ENCODE data around the gene TMEM128. TPM values are rescaled to one million over a fixed set of nuclear protein-coding genes. Genes with fewer than 3 reads are reported as not detected.
A peak's percentile ranks its signal among the peaks of the same experiment; 100 is the strongest.

TMEM128 gene
- total RNA-seq, 3 donors from 2014 or later, result 15.2 to 33.8 (median 25.2) TPM

DNA sequence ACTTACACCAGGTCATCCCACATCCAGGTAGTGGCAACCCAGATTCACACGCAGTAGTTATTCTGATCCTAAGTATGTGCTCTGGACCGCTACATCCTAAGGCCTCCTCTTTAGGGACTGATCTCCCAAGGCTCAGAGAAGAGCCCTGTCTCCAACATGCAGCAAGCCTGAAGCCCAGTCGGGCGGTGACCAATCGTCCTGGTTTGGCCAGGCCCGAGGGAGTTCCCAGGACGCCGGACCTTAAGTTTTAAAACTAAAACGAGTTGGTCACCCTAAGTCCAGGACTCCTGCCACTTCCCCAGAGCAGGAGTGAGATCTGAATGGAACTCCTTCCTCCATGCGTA is 41.5 kb upstream of the TMEM128 start:
- TF ChIP-seq POLR2A (IDR thresholded peaks at IDR 0.05), result no peak
- TF ChIP-seq, protein P1, sequence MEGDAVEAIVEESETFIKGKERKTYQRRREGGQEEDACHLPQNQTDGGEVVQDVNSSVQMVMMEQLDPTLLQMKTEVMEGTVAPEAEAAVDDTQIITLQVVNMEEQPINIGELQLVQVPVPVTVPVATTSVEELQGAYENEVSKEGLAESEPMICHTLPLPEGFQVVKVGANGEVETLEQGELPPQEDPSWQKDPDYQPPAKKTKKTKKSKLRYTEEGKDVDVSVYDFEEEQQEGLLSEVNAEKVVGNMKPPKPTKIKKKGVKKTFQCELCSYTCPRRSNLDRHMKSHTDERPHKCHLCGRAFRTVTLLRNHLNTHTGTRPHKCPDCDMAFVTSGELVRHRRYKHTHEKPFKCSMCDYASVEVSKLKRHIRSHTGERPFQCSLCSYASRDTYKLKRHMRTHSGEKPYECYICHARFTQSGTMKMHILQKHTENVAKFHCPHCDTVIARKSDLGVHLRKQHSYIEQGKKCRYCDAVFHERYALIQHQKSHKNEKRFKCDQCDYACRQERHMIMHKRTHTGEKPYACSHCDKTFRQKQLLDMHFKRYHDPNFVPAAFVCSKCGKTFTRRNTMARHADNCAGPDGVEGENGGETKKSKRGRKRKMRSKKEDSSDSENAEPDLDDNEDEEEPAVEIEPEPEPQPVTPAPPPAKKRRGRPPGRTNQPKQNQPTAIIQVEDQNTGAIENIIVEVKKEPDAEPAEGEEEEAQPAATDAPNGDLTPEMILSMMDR (IDR thresholded peaks at IDR 0.05), result no peak

DNA sequence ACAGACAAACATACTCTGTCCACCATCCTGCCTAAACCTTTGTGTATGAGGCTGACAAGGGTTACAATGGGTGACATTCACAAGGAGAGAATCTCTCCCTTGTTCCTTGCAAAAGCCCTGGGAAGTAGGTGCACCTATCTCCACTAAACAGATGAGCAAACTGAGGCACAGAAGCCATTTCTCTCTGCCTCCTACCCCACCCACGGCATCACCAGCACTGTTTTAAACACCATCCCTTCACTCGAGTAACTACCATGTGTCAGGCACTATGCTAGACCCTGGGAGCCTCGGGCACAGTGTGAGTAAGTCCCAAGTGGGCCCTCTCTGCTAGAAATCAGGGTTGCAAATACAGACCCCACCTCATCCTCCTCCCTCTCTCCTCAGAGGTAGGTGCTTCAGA is 41.0 kb upstream of the TMEM128 start:
- Histone ChIP-seq H3K4me1 (peaks cover 6 to 16% of the 10 kb centered on the region in 2 donors), H3K27ac (no peak overlapping the region), H3K4me3 (peak overlapping the region; percentile 90 to 98 (median 96)), H3K9me3 (no peaks in the 10 kb centered on the region), H3K27me3 (no peaks in the 10 kb centered on the region), H3K36me3 (no peaks in the 10 kb centered on the region)
- TF ChIP-seq, protein P1 (IDR thresholded peaks at IDR 0.05), result no peak
- no peak for TF ChIP-seq POLR2A (IDR thresholded peaks at IDR 0.05)
- no peak for TF ChIP-seq POLR2AphosphoS5 (IDR thresholded peaks at IDR 0.05)
- intact Hi-C loops (cut with DNase I; ENCODE audit: low total_unique reads), result no loop called here
- no peak for DNase-seq (ENCODE audit: low spot score in 2 of 2)

More for the DNA sequence above, 41.5 kb upstream of the TMEM128 start:
- peak overlapping the region; percentile 72 to 77 for H3K27ac ChIP-seq
- peak overlapping the region; percentile 90 to 98 (median 96) for H3K4me3 ChIP-seq
- H3K4me1 ChIP-seq, result peaks cover 6 to 16% of the 10 kb centered on the region in 2 donors
- no peaks in the 10 kb centered on the region for H3K9me3 ChIP-seq
- no peaks in the 10 kb centered on the region for H3K27me3 ChIP-seq
- intact Hi-C loops (cut with DNase I; ENCODE audit: low total_unique reads), result no loop called here
- no peak for DNase-seq (ENCODE audit: low spot score in 2 of 2)
- H3K36me3 ChIP-seq, result no peaks in the 10 kb centered on the region

DNA sequence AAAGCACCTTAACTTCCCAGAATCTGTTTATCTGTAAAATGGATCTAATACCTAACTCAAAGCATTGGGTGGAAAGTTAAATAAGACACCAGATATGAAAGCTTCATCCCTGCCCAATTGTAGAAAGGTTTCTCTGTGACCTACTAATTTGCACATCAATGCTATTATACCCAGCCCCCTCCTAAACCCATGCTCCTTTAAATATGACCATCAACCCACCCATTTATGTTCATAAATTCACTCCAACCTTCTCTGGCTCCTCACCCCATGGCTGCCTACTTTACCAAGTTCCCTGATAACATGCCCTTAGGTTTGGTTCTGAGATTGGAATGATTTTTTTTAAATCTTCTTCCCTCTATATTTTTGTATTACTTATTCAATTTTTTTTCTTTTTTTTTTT is 40.1 kb upstream of the TMEM128 start:
- intact Hi-C loops (cut with DNase I; ENCODE audit: low total_unique reads), result loop anchor here (1.0 kb wide), 1 partner anchor 11 kb away; no protein-coding TSS in a partner anchor
- H3K4me1 ChIP-seq, result peaks cover 6 to 16% of the 10 kb centered on the region in 2 donors
- no peak for TF ChIP-seq POLR2A (IDR thresholded peaks at IDR 0.05)

DNA sequence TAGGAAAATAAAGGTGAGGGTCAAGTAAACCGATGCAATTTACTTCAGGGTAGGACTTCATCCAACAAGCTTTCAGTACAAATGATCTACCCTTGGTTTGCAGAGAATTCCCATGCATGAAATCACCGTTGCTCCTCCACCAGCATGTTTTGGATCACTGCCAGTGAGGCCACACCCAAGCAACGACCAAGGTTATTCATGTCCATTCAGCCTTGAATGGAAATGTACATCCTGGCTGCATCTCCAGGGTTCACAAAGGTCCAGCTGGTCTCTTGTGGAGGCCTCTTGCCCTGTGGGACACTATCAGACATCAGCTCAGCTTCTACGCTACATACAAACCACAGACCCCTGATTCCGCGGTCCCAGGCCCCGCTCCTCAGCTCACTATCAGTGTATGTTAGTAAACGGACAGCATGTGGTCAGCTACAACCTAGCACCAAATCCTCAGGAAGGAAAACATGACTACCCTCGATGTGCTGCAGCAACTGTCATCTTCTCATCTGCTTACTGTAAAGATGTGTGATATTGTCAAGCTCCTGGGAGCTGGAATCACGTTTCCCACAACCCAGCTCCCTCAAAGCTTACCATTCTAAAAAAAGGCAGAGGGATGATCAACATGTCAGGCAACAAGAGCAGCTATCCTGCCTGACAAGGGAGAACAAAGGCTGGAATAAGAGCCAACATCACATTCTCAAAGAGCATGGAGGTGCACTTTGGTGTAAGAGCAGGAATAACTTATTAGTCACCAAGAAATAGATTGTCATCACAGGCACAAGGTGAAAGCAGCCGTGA is 37.0 kb upstream of the TMEM128 start:
- Histone ChIP-seq H3K27me3 (no peaks in the 10 kb centered on the region), H3K36me3 (no peaks in the 10 kb centered on the region), H3K4me3 (no peak overlapping the region), H3K9me3 (no peaks in the 10 kb centered on the region), H3K4me1 (peaks cover 5 to 6% of the 10 kb centered on the region in 2 donors), H3K27ac (no peak overlapping the region)
- TF ChIP-seq POLR2AphosphoS5 (IDR thresholded peaks at IDR 0.05), result no peak
- TF ChIP-seq, protein P1 (IDR thresholded peaks at IDR 0.05), result no peak
- TF ChIP-seq POLR2A (IDR thresholded peaks at IDR 0.05), result no peak
- intact Hi-C loops (cut with DNase I; ENCODE audit: low total_unique reads), result no loop called here
- DNase-seq (ENCODE audit: low spot score in 2 of 2), result no peak

More for the DNA sequence above, 40.1 kb upstream of the TMEM128 start:
- Histone ChIP-seq H3K9me3 (no peaks in the 10 kb centered on the region), H3K27me3 (no peaks in the 10 kb centered on the region), H3K4me3 (no peak overlapping the region), H3K36me3 (no peaks in the 10 kb centered on the region), H3K27ac (no peak overlapping the region)
- no peak for DNase-seq (ENCODE audit: low spot score in 2 of 2)

DNA sequence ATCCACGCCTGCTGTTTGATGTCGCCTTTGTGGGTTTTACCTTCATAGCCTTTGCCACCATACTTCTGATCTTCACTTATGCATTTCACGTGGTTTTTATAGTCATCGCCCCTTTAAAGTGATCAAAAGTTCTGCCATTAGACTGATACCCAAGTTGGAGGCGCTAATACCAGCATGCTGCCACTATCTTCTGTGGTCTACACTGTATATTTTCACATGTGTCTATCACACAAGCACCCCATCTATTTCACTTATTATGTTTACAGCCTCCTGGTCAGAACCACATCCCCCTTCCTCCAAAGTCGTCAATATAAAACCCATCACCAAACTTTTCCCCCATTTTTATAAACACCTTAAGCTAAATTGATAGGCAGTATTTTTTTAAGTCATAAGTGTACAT is 33.8 kb upstream of the TMEM128 start:
- no peak for DNase-seq (ENCODE audit: low spot score in 2 of 2)
- Histone ChIP-seq H3K4me1 (no peaks in the 10 kb centered on the region), H3K27me3 (no peaks in the 10 kb centered on the region), H3K4me3 (no peak overlapping the region), H3K36me3 (no peaks in the 10 kb centered on the region), H3K27ac (no peak overlapping the region), H3K9me3 (no peaks in the 10 kb centered on the region)
- intact Hi-C loops (cut with DNase I; ENCODE audit: low total_unique reads), result no loop called here
- no peak for TF ChIP-seq POLR2A (IDR thresholded peaks at IDR 0.05)
- no peak for TF ChIP-seq POLR2AphosphoS5 (IDR thresholded peaks at IDR 0.05)
- TF ChIP-seq, protein P1 (IDR thresholded peaks at IDR 0.05), result no peak
